ENCODE data around the gene TMEM151B.

TMEM151B gene

GRCh38 chr6:44232676-44233566 lies 37.3 kb upstream of the TMEM151B start:
- no peak for DNase-seq (ENCODE audit: low read depth)

- DNase-seq (ENCODE audit: low read depth) = no peak
Measured at GRCh38 chr6:44233567-44234100, 36.6 kb upstream of the TMEM151B start.

DNA sequence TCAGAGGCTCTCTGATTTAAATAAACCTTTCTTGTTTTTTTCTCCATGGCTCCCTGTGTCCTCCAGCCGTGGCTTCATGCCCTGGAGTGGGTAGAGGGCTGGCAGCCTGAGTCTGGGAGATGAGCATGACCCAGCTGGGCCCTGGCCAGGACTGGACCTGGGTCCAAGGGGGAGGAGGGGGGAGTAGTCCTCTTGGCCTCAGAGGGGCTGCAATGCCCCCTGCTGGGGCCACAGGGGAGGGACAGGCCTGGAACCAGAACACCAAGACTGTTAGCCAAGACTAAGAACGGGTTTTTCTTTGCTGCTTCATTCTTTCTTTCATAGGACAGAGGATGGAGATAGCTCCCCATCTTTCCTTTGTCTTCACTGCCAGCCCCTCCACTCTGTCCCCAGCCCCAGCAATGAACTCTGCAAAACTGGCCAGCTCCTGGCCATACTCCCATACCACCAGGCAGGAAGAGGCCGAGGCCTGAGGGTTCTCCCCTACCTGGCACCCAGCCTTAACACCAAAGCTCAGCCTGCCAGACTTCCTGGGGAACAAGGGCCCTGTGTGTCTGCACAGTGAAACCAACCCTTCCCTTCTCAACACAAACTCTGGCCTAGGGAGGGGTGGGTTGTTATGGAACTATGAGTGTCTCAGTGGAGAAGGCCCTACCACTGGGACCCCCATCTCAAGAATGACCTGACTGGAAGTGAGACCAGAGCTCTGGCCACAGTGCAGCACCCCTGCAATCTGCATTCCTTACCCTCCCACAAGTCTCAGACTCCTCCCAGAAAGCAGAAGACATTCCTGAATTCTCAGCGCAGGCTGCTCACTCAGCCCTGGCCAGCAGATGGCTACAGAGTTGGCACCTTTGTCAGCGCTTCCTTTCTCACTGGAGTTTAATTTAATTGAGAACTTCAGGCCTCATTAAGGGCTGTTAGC lies 35.9 kb upstream of the TMEM151B start:
- peak; percentile 51 for DNase-seq (ENCODE audit: low read depth)

DNA sequence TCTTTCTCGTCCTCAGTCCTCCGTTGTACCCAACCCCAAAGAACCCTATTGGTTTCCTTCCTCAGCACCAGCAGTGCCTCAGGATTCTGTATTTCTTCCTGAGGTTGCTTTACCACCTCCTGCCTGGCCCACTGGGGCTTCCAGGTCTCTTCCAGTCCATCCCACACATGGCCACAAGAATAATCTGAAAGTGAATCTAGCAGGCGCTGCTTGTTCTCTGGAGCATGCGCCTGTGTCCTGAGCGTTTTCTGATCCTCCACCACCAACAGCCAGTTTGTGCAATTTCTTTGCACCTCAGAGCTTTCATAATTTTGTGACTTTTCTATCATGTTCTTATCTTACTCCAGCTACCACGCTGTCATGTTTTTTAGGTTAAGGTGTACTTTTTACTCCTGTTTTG lies 35.0 kb upstream of the TMEM151B start:
- DNase-seq (ENCODE audit: low read depth) = no peak

GRCh38 chr6:44235891-44236516 lies 34.2 kb upstream of the TMEM151B start:
- DNase-seq (ENCODE audit: low read depth) = no peak

DNA sequence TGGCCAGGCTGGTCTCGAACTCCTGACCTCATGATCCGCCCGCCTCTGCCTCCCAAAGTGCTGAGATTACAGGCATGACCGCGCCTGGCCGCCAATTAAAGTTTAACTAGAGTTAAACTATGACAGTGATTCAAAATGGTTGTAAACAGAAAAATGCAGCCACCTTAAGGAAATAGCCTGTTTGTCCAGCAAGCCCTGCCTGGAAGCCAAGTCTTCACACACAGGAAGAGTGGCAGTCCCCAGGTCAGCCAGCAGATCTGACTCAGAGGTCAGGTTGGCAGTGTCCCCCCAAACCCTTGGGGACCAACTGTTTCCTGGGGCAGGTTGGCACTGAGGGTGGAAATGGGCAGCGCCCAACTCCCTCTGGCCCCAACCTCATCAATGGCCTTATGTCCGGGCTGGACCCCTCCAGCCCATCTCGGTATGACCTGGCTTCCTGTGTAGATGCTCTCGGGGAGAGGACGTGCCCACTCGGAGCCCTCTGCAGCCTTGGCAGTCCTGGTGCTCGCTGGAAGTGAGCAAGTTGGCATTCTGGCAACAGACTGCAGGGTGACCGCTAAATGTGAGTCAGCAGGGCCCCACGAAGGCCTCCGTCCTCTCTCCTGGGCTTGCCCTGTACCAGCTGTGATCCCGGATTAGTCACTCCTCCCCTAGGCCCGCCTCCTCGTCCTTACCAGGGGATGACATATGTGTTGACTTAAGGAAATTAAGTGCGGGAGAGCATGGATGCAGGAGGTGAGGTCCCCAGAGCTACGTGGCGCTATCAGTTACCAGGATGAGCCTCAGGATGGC lies 33.0 kb upstream of the TMEM151B start:
- peak; percentile 93 for DNase-seq (ENCODE audit: low read depth)

GRCh38 chr6:44237813-44238433 lies 32.3 kb upstream of the TMEM151B start:
- DNase-seq (ENCODE audit: low read depth) = peak; percentile 46

DNA sequence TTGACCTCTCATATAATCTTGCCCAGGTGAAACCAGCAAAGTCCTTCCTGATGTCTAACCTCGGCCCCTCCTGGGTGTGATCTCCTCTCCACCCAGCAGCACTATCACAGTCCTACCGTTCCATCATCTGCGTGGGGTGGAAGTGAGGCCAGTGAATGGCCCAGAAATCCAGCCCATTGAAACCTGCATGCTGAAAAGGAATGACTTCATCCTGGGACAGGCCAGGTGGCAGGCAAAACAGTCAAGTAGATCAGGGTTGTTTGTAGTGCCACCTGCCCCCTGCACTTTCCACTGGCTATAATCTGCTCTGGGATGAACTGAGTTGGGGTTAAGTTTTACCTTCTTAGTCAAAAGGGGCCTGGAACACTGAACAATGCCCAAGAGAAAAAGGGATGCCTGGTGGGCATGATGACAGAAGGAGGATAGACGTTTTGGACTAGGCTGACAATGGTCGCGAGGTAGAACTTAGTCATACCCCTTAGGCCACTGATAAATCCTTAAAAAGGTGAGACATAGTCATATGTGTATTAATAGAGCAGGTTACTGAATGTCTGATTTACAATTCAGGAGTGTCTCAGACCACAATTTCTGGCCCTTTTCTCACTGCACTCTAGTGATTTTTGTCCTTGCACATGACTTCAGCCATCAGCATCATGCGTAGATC lies 31.4 kb upstream of the TMEM151B start:
- no peak for DNase-seq (ENCODE audit: low read depth)

GRCh38 chr6:44243345-44243744 lies 26.9 kb upstream of the TMEM151B start:
- no peak for DNase-seq (ENCODE audit: low read depth)

DNA sequence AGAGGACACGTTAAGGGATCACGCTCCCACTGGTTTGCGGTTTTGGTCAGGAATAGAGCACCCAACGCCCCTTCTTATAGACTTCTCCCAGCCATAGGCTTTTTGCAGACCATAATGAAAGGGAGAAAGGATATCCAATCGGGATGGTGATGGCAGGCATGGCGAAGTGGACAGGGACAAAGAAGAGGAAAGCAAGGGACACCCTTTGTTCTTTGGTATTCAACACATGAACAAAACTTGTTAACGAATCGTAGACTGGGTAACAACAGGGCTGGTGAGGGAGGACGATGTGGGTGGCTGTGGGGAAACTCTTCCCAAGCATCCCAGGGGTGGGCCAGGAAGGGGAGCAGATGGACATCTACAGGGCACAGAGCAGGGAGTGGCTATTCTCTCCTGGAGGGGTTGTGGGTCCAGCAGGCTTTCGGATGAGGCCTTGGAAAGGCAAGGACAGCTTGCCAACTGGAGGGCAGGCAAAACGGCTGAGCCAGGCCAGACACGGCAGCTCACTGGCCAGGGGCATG lies 24.8 kb upstream of the TMEM151B start:
- no peak for DNase-seq (ENCODE audit: low read depth)

DNA sequence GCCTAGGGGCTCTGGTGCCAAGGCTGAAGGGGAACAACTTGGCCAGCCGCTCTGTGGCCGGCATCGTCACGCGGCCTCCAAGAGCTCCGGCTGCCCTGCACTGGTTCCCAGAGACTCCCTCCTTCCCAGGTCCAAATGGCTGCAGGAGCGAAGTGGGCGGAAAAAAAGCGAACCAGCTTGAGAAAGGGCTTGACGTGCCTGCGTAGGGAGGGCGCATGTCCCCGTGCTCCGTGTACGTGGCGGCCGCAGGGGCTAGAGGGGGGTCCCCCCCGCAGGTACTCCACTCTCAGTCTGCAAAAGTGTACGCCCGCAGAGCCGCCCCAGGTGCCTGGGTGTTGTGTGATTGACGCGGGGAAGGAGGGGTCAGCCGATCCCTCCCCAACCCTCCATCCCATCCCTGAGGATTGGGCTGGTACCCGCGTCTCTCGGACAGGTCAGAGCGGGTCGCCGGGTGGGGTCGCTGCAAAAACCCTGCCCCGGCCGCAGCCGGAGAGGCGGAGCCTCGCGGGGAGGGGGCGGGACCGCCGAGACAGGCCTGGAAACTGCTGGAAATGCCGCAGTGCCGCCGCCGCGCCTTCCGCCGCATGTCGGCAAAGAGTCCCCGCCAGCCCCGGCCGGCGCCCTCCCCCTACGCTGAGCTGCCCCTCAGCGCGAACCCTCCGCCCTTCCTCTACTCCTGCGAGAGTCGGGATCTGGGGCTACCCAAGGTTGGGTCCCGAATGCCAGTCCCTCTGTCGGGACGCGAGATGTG lies 24.2 kb upstream of the TMEM151B start:
- peak; percentile 59 for DNase-seq (ENCODE audit: low read depth)

DNA sequence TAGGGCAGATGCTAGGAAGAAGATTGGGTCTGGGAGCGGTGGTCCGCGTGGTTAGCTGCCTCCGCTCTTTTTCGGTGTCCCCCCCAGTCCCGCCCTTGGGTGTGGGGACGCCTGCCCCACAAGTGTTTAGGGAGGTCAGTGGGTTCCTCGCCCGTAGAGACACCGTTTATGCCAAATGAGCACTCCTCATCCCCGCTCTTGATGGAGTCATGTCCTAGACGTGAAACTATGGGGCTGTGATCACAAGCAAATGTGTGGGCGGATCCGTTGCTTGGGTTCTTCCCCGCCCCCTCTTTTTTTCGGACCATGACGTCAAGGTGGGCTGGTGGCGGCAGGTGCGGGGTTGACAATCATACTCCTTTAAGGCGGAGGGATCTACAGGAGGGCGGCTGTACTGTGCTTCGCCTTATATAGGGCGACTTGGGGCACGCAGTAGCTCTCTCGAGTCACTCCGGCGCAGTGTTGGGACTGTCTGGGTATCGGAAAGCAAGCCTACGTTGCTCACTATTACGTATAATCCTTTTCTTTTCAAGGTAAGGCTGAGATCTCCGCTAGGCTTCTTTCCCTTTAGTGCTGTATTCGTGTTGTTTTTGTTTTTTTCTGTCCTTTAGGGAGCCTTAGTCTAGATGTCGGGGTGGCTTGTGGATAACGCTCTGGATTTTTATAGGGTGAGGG lies 23.4 kb upstream of the TMEM151B start, which contains the start of gene HSP90AB1:
TSS of gene HSP90AB1 (plus strand) at position 439 of the 675 bp plus-strand sequence. CDS start 1,529 bp downstream, outside the sequence.
- peak; percentile 92 for DNase-seq (ENCODE audit: low read depth)

DNA sequence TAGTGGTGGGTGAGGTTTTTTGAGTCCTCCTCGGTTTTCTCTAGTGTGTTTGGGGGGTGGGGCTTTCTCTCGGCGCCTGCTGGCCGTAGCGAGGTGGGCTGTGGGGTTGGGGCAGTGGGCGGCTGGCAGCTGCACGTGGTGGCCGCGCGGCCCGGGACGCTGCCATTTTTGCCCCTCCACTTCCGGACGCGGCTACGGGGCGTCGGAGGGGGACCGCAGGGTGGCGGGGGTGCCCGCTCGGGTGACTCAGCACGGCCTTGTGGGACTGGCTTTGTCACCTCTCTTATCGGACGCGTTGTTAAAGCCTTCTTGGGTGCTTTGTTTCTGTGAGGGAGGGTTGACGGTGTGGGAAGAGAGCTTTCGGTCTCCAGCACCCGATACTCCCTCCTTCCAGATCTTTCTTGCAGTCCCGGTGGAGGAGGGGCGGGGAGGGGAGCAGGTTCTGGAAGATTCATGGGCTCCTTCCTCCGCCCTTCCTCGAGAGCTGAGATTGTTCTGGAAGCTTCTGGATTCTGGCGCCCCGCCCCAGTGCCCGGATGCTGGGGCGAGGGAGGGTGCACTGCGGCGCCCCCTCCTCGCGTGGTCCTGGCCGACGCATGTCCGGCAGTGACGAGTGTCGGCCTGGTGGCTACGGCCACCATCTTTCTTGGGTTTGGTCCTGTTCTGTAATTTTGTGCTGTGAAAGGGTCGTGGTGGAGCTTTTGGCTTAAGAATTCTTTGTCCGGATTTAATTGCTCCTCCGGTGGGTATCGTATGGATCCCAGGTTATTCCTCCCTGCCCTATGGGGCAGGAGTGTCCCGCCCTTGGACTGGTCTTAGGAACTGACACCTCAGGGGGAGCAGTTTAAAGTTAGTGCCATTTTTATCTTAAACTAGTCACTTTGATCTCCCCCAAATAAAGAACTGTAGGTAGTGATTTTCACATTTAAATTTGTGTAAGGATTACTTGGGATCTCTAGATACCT lies 22.6 kb upstream of the TMEM151B start:
- DNase-seq (ENCODE audit: low read depth) = no peak

GRCh38 chr6:44248579-44248978 lies 21.7 kb upstream of the TMEM151B start:
- DNase-seq (ENCODE audit: low read depth) = no peak

DNA sequence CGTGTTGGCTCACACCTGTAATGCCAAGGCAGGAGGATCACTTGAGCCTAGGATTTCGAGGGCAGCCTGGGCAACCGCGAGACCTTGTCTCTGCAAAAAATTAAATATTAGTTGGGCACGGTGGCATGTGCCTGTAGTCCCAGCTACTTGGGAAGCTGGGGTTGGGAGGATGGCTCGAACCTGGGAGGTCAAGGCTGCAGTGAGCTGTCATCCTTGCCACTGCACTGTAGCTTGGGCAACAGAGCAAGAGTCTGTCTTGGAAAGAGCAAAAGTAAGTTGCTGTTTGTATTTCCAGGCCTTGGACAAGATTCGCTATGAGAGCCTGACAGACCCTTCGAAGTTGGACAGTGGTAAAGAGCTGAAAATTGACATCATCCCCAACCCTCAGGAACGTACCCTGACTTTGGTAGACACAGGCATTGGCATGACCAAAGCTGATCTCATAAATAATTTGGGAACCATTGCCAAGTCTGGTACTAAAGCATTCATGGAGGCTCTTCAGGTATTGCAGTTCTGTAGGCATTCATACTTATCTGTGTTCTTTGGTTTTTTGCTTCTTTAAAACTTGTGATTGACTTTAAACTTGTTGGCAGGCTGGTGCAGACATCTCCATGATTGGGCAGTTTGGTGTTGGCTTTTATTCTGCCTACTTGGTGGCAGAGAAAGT lies 21.0 kb upstream of the TMEM151B start:
- DNase-seq (ENCODE audit: low read depth) = no peak

- no peak for DNase-seq (ENCODE audit: low read depth)
Measured at GRCh38 chr6:44250067-44250717, 20.1 kb upstream of the TMEM151B start.
